ENCODE measurements around the gene NARF. TPM values are rescaled to one million over a fixed set of nuclear protein-coding genes. Genes with fewer than 3 reads are reported as not detected.

The NARF gene
- total RNA-seq, 1 donor from 2014 or later, result 64.4 TPM

DNA sequence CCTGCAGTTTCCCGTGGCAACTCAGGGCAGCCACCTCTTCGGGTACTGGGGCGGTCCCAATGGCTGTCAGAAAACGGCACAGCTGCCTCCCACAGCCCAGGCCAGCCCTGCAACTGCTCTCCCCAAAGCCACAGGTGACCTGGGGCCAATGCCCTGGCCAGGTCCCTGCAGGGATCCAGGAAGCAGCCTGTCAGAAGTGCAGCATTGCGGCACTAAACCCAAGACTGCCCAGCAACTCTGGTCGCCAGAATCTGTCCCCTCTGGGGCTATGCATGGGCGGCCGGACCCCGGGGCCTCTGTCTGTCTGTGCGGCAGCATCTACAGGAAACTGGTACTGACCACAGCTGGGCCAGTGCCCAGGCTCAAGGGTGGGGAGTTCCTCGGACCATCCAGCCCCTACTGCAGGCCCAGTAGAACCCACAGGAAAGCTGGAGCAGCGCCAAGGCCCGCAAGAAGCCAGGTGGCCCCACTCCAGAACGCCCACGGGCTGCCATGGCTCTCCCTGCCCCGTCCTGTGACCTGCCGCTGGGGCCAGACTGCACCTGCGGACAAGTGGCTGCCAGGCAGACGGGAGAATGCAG is 13.5 kb upstream of the NARF start:
- no peak overlapping the region for H2AFZ ChIP-seq (ENCODE audit: low read depth, low read length)
- peaks cover 8% of the 10 kb centered on the region for H3K36me3 Mint-ChIP-seq (ENCODE audit: low read depth, unreplicated experiment)
- H3K4me3 ChIP-seq (ENCODE audit: insufficient read depth, low read depth, low read length), result no peak overlapping the region
- H3K27ac ChIP-seq (ENCODE audit: low read depth, low read length), result no peak overlapping the region
- H3K9ac ChIP-seq (ENCODE audit: low read length), result no peak overlapping the region
- FAIRE-seq (no peak), DNase-seq (ENCODE audit: low read depth) (peak; percentile 33)
- peaks cover 14% of the 10 kb centered on the region for H3K79me2 ChIP-seq (ENCODE audit: insufficient read depth, low read length)
- H3K36me3 ChIP-seq (ENCODE audit: insufficient read depth, low read length), result no peaks in the 10 kb centered on the region
- peaks cover 42% of the 10 kb centered on the region for H4K20me1 ChIP-seq (ENCODE audit: insufficient read depth, low read length)
- TF ChIP-seq EZH2 (IDR thresholded peaks at IDR 0.05; ENCODE audit: insufficient read depth, low read length), result no peak
- TF ChIP-seq, protein P1, sequence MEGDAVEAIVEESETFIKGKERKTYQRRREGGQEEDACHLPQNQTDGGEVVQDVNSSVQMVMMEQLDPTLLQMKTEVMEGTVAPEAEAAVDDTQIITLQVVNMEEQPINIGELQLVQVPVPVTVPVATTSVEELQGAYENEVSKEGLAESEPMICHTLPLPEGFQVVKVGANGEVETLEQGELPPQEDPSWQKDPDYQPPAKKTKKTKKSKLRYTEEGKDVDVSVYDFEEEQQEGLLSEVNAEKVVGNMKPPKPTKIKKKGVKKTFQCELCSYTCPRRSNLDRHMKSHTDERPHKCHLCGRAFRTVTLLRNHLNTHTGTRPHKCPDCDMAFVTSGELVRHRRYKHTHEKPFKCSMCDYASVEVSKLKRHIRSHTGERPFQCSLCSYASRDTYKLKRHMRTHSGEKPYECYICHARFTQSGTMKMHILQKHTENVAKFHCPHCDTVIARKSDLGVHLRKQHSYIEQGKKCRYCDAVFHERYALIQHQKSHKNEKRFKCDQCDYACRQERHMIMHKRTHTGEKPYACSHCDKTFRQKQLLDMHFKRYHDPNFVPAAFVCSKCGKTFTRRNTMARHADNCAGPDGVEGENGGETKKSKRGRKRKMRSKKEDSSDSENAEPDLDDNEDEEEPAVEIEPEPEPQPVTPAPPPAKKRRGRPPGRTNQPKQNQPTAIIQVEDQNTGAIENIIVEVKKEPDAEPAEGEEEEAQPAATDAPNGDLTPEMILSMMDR (IDR thresholded peaks at IDR 0.05; ENCODE audit: insufficient read depth, low read depth, low read length), result no peak
- no peaks in the 10 kb centered on the region for H3K9me3 ChIP-seq (ENCODE audit: insufficient read depth, low read depth, low read length)
- H3K9me3 Mint-ChIP-seq (ENCODE audit: unreplicated experiment), result peaks cover 1% of the 10 kb centered on the region
- no peaks in the 10 kb centered on the region for H3K4me1 Mint-ChIP-seq (ENCODE audit: low read depth, unreplicated experiment)
- no peaks in the 10 kb centered on the region for H3K27me3 ChIP-seq (ENCODE audit: insufficient read depth, low read length)
- no peaks in the 10 kb centered on the region for H3K27me3 Mint-ChIP-seq (ENCODE audit: low read depth, unreplicated experiment)
- H3K27ac Mint-ChIP-seq (ENCODE audit: unreplicated experiment), result no peak overlapping the region
- H3K4me1 ChIP-seq (ENCODE audit: insufficient read depth, low read length), result peaks cover 12% of the 10 kb centered on the region
- H3K4me3 Mint-ChIP-seq (ENCODE audit: unreplicated experiment), result no peak overlapping the region
- H3K4me2 ChIP-seq (ENCODE audit: low read length), result no peak overlapping the region

DNA sequence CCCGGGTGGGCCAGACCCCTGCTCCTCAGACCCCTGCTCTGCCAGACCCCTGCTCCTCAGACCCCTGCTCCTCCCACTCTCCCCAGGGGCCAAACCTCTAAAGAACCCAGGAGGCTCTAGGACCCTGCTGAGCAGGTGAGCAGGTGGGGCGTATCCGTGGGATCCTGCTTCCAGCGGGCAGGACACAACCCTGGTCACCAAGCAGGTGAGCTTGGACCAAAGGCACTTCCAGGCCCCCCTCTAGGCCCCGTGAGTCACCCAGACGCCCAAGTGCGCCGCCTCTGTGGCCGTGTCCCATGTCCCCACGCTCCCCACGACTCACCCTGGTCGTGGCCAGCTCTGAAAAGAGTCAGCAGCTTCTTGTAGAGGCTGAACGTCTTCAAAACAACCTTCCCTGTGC is 13.0 kb upstream of the NARF start:
- no peaks in the 10 kb centered on the region for H3K4me1 Mint-ChIP-seq (ENCODE audit: low read depth, unreplicated experiment)
- H3K9ac ChIP-seq (ENCODE audit: low read length), result no peak overlapping the region
- FAIRE-seq (no peak), DNase-seq (ENCODE audit: low read depth) (no peak)
- H4K20me1 ChIP-seq (ENCODE audit: insufficient read depth, low read length), result peaks cover 39% of the 10 kb centered on the region
- no peaks in the 10 kb centered on the region for H3K27me3 ChIP-seq (ENCODE audit: insufficient read depth, low read length)
- H3K36me3 ChIP-seq (ENCODE audit: insufficient read depth, low read length), result no peaks in the 10 kb centered on the region
- H3K27me3 Mint-ChIP-seq (ENCODE audit: low read depth, unreplicated experiment), result no peaks in the 10 kb centered on the region
- H3K4me3 ChIP-seq (ENCODE audit: insufficient read depth, low read depth, low read length), result no peak overlapping the region
- no peaks in the 10 kb centered on the region for H3K9me3 ChIP-seq (ENCODE audit: insufficient read depth, low read depth, low read length)
- H3K36me3 Mint-ChIP-seq (ENCODE audit: low read depth, unreplicated experiment), result peaks cover 8% of the 10 kb centered on the region
- no peak overlapping the region for H3K4me2 ChIP-seq (ENCODE audit: low read length)
- TF ChIP-seq, protein P1 (IDR thresholded peaks at IDR 0.05; ENCODE audit: insufficient read depth, low read depth, low read length), result no peak
- no peak for TF ChIP-seq EZH2 (IDR thresholded peaks at IDR 0.05; ENCODE audit: insufficient read depth, low read length)
- peaks cover 14% of the 10 kb centered on the region for H3K4me1 ChIP-seq (ENCODE audit: insufficient read depth, low read length)
- no peak overlapping the region for H3K27ac Mint-ChIP-seq (ENCODE audit: unreplicated experiment)
- no peak overlapping the region for H3K4me3 Mint-ChIP-seq (ENCODE audit: unreplicated experiment)
- no peak overlapping the region for H2AFZ ChIP-seq (ENCODE audit: low read depth, low read length)
- no peak overlapping the region for H3K27ac ChIP-seq (ENCODE audit: low read depth, low read length)
- H3K9me3 Mint-ChIP-seq (ENCODE audit: unreplicated experiment), result peaks cover 1% of the 10 kb centered on the region
- peaks cover 19% of the 10 kb centered on the region for H3K79me2 ChIP-seq (ENCODE audit: insufficient read depth, low read length)

DNA sequence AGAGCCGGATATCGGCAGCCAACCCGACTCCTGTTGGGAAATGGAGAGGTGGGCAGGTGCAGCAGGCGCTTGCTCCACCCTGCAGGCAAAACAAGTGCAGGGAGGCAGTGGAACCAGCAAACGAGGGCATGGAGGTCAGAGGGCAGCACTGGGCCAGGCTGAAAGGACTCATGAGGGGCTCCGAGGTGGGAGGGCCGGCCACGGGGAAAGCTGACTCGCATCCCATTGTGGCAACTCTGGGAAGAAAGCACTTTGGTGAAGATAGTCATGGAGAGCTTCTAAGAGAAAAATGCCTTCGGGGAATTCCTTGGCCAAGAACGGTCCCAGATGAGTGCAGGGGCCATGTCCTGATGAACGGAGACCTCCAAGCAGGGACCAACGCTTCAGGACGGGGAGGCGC is 12.4 kb upstream of the NARF start:
- FAIRE-seq (no peak), DNase-seq (ENCODE audit: low read depth) (no peak)
- no peaks in the 10 kb centered on the region for H3K27me3 Mint-ChIP-seq (ENCODE audit: low read depth, unreplicated experiment)
- H3K9me3 Mint-ChIP-seq (ENCODE audit: unreplicated experiment), result peaks cover 1% of the 10 kb centered on the region
- H3K4me3 Mint-ChIP-seq (ENCODE audit: unreplicated experiment), result no peak overlapping the region
- Histone ChIP-seq H3K79me2 (ENCODE audit: insufficient read depth, low read length) (peaks cover 19% of the 10 kb centered on the region), H3K4me2 (ENCODE audit: low read length) (no peak overlapping the region), H3K4me3 (ENCODE audit: insufficient read depth, low read depth, low read length) (no peak overlapping the region), H3K4me1 (ENCODE audit: insufficient read depth, low read length) (peaks cover 16% of the 10 kb centered on the region), H3K27ac (ENCODE audit: low read depth, low read length) (no peak overlapping the region), H3K27me3 (ENCODE audit: insufficient read depth, low read length) (no peaks in the 10 kb centered on the region), H3K36me3 (ENCODE audit: insufficient read depth, low read length) (no peaks in the 10 kb centered on the region), H2AFZ (ENCODE audit: low read depth, low read length) (no peak overlapping the region), H4K20me1 (ENCODE audit: insufficient read depth, low read length) (peaks cover 38% of the 10 kb centered on the region), H3K9ac (ENCODE audit: low read length) (no peak overlapping the region), H3K9me3 (ENCODE audit: insufficient read depth, low read depth, low read length) (no peaks in the 10 kb centered on the region)
- H3K4me1 Mint-ChIP-seq (ENCODE audit: low read depth, unreplicated experiment), result peaks cover under 1% of the 10 kb centered on the region
- H3K36me3 Mint-ChIP-seq (ENCODE audit: low read depth, unreplicated experiment), result peaks cover 8% of the 10 kb centered on the region
- TF ChIP-seq EZH2 (IDR thresholded peaks at IDR 0.05; ENCODE audit: insufficient read depth, low read length), result no peak
- TF ChIP-seq, protein P1 (IDR thresholded peaks at IDR 0.05; ENCODE audit: insufficient read depth, low read depth, low read length), result no peak
- no peak overlapping the region for H3K27ac Mint-ChIP-seq (ENCODE audit: unreplicated experiment)
